Astrocyte (in vitro differentiated cells and primary cell): ENCODE data around the gene MTA1. TPM values are rescaled to one million over a fixed set of nuclear protein-coding genes. Genes with fewer than 3 reads are reported as not detected.

Source experiments
- DNase-seq: peaks from one replicate; pipeline ENCODE4 v3.0.0-alpha.2; 2010; ENCODE audit warnings: low read depth
- FAIRE-seq: peaks from 2 replicates; lab custom pipeline; 2011; peaks lifted over from hg19 to GRCh38; lab: Jason Lieb, UNC
- H2AFZ ChIP-seq: 2 replicates; pipeline ENCODE4 v1.6.0; 2012; ENCODE audit warnings: low read depth, low read length, inconsistent platforms
- H3K27ac ChIP-seq: 2 replicates; pipeline ENCODE4 v1.5.1; 2011; ENCODE audit warnings: low read depth, low read length, inconsistent platforms
- H3K27me3 ChIP-seq: 2 replicates; pipeline ENCODE4 v1.6.0; 2011; ENCODE audit warnings: low read length, inconsistent platforms; ENCODE audit not compliant: insufficient read depth
- H3K36me3 ChIP-seq: 2 replicates; pipeline ENCODE4 v1.5.1; 2011; ENCODE audit warnings: low read length, inconsistent platforms; ENCODE audit not compliant: insufficient read depth
- H3K4me1 ChIP-seq: 2 replicates; pipeline ENCODE4 v1.5.1; 2011; ENCODE audit warnings: low read length, inconsistent platforms; ENCODE audit not compliant: insufficient read depth
- H3K4me2 ChIP-seq: 2 replicates; pipeline ENCODE4 v1.6.0; 2012; ENCODE audit warnings: low read length, inconsistent platforms
- H3K4me3 ChIP-seq: 2 replicates; pipeline ENCODE4 v1.5.1; 2011; ENCODE audit warnings: low read depth, mild to moderate bottlenecking, low read length, inconsistent platforms; ENCODE audit not compliant: insufficient read depth
- H3K79me2 ChIP-seq: 2 replicates; pipeline ENCODE4 v1.6.0; 2012; ENCODE audit warnings: mild to moderate bottlenecking, low read length, inconsistent platforms; ENCODE audit not compliant: insufficient read depth
- H3K9ac ChIP-seq: 2 replicates; pipeline ENCODE4 v1.6.0; 2012; ENCODE audit warnings: mild to moderate bottlenecking, low read length, inconsistent platforms
- H3K9me3 ChIP-seq: 2 replicates; pipeline ENCODE4 v1.5.1; 2012; ENCODE audit warnings: low read depth, mild to moderate bottlenecking, low read length, inconsistent platforms; ENCODE audit not compliant: insufficient read depth
- H4K20me1 ChIP-seq: 2 replicates; pipeline ENCODE4 v1.6.0; 2012; ENCODE audit warnings: low read length, inconsistent platforms; ENCODE audit not compliant: insufficient read depth
- H3K27ac Mint-ChIP-seq: one replicate; pipeline ENCODE4 v1.8.0; 2021; ENCODE audit warnings: mild to moderate bottlenecking, mixed read lengths; ENCODE audit not compliant: unreplicated experiment
- H3K27me3 Mint-ChIP-seq: one replicate; pipeline ENCODE4 v1.8.0; 2021; ENCODE audit warnings: low read depth, mixed read lengths; ENCODE audit not compliant: unreplicated experiment
- H3K36me3 Mint-ChIP-seq: one replicate; pipeline ENCODE4 v1.8.0; 2021; ENCODE audit warnings: low read depth, mixed read lengths; ENCODE audit not compliant: unreplicated experiment
- H3K4me1 Mint-ChIP-seq: one replicate; pipeline ENCODE4 v1.8.0; 2021; ENCODE audit warnings: low read depth, mixed read lengths; ENCODE audit not compliant: unreplicated experiment
- H3K4me3 Mint-ChIP-seq: one replicate; pipeline ENCODE4 v1.8.0; 2021; ENCODE audit warnings: mild to moderate bottlenecking, moderate library complexity, mixed read lengths; ENCODE audit not compliant: unreplicated experiment
- H3K9me3 Mint-ChIP-seq: one replicate; pipeline ENCODE4 v1.8.0; 2021; ENCODE audit warnings: mild to moderate bottlenecking, mixed read lengths; ENCODE audit not compliant: unreplicated experiment
- EZH2 ChIP-seq: IDR thresholded peaks from 2 replicates; pipeline ENCODE4 v1.6.1; 2012; ENCODE audit warnings: mild to moderate bottlenecking, low read length, inconsistent platforms; ENCODE audit not compliant: insufficient read depth
- total RNA-seq: library from RNA; stranded (reverse); gene quantifications from 2 replicates; pipeline ENCODE4 v1.2.1, GENCODE V29; 2021
- TF ChIP-seq, protein P1 (sequence below): IDR thresholded peaks from 2 replicates; pipeline ENCODE4 v1.5.1; 2011; ENCODE audit warnings: low read depth, mild to moderate bottlenecking, inconsistent platforms, low read length, moderate library complexity; ENCODE audit not compliant: insufficient read depth

MTA1 gene
- total RNA-seq, 1 donor from 2014 or later = 111 TPM

DNA sequence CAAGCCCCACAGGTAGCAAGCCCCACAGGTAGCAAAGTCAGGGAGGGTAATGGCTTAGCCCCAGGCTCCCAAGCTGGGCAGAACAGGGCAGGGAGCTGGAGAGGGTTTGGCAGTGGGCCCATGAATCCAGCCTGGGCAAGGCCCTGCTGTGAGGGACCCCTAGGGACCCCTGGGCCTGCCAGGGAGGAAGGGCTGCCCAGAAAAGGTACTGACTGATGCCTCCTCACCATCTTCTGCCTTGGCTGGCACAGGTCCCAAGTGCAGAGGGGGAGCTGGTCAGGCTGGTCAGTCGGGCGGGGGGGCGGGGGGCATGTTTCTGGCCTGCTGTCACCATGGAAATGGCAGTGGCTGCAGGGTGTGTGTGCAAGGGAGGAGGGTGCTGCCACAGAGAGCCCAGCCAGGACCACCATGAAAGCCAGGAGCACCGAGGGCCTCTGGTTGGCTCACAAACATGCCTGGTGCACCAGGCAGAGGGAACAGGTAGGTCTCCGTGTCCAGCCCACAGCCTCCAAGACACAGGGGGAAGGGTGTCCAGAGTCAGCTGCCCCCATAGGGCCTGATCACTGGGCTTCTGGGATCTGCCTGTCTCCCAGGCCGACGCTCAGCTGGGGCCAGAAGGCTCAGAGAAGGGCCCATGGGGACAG, 53.5 kb downstream of the MTA1 start:
- H3K27me3 ChIP-seq = no peaks in the 10 kb centered on the region
- no peaks in the 10 kb centered on the region for H3K27me3 Mint-ChIP-seq
- no peak overlapping the region for H3K4me3 Mint-ChIP-seq
- peaks cover 25% of the 10 kb centered on the region for H3K79me2 ChIP-seq
- no peak for TF ChIP-seq EZH2
- TF ChIP-seq, protein P1, sequence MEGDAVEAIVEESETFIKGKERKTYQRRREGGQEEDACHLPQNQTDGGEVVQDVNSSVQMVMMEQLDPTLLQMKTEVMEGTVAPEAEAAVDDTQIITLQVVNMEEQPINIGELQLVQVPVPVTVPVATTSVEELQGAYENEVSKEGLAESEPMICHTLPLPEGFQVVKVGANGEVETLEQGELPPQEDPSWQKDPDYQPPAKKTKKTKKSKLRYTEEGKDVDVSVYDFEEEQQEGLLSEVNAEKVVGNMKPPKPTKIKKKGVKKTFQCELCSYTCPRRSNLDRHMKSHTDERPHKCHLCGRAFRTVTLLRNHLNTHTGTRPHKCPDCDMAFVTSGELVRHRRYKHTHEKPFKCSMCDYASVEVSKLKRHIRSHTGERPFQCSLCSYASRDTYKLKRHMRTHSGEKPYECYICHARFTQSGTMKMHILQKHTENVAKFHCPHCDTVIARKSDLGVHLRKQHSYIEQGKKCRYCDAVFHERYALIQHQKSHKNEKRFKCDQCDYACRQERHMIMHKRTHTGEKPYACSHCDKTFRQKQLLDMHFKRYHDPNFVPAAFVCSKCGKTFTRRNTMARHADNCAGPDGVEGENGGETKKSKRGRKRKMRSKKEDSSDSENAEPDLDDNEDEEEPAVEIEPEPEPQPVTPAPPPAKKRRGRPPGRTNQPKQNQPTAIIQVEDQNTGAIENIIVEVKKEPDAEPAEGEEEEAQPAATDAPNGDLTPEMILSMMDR = no peak
- H3K4me3 ChIP-seq = peak overlapping the region; percentile 51
- peaks cover 4% of the 10 kb centered on the region for H3K4me1 Mint-ChIP-seq
- FAIRE-seq (no peak), DNase-seq (no peak)
- H3K27ac Mint-ChIP-seq = no peak overlapping the region
- H3K36me3 Mint-ChIP-seq = no peaks in the 10 kb centered on the region
- H3K36me3 ChIP-seq = no peaks in the 10 kb centered on the region
- H3K27ac ChIP-seq = no peak overlapping the region
- H3K4me2 ChIP-seq = peak overlapping the region; percentile 97
- H3K9me3 Mint-ChIP-seq = no peaks in the 10 kb centered on the region
- no peaks in the 10 kb centered on the region for H3K9me3 ChIP-seq
- H3K9ac ChIP-seq = peak overlapping the region; percentile 88
- H4K20me1 ChIP-seq = peaks cover 46% of the 10 kb centered on the region
- H3K4me1 ChIP-seq = peaks cover 29% of the 10 kb centered on the region
- no peak overlapping the region for H2AFZ ChIP-seq

DNA sequence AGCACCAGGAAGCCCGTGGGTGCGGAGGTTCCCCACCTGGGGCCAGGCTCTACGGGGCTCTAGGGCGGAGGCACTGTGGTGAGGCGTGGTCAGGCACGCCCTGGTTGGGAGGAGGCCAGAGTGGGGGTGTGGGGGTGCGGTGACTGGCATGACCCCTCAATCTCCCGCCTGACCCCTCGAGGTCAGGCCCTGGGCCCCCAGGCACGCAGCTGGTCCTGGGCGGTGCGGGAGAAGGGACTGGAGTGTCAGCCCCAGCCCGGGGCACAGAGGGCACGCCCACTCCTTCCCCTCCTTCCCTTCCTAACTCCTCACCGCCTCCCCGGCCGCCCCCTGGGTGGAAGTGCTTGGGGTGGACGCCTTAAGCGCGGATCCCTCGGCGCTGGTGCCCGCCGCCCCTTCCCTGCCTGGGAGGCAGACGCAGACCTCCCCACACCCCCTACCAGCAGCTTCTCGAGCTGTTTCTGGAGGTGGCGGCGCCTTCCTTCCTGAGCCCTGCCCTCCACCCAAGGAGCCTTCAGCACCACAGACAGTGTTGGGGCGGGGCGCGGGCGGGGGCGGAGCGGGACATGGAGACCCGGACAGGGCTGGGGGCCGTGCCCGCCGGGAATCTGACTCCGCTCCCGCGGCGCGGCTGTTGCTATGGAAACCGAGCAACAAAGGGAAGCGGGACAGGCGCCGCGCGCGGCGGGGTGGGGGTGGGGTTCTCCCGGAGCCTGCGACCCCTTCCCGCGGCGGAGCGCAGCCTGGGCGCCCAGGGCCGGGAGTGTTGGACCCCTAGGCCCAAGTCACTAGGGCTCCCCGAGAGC, 54.3 kb downstream of the MTA1 start:
- H3K9ac ChIP-seq = peak overlapping the region; percentile 88
- no peaks in the 10 kb centered on the region for H3K9me3 Mint-ChIP-seq
- H3K27ac ChIP-seq = peak overlapping the region; percentile 79
- no peaks in the 10 kb centered on the region for H3K27me3 Mint-ChIP-seq
- H4K20me1 ChIP-seq = peaks cover 39% of the 10 kb centered on the region
- H3K4me3 Mint-ChIP-seq = no peak overlapping the region
- H3K4me3 ChIP-seq = peak overlapping the region; percentile 51
- no peak for FAIRE-seq
- TF ChIP-seq, protein P1 = no peak
- TF ChIP-seq EZH2 = no peak
- peak overlapping the region; percentile 41 for H2AFZ ChIP-seq
- peaks cover 29% of the 10 kb centered on the region for H3K4me1 ChIP-seq
- H3K27ac Mint-ChIP-seq = no peak overlapping the region
- DNase-seq = peak; percentile 76
- no peaks in the 10 kb centered on the region for H3K9me3 ChIP-seq
- H3K27me3 ChIP-seq = no peaks in the 10 kb centered on the region
- H3K79me2 ChIP-seq = peaks cover 25% of the 10 kb centered on the region
- peak overlapping the region; percentile 97 for H3K4me2 ChIP-seq
- no peaks in the 10 kb centered on the region for H3K36me3 ChIP-seq
- no peaks in the 10 kb centered on the region for H3K36me3 Mint-ChIP-seq
- H3K4me1 Mint-ChIP-seq = peaks cover 4% of the 10 kb centered on the region
